ENCODE results near the gene ARPP21.
"Not testable (repeated sequence)": the region's sequence is repeated elsewhere in the genome, so short reads cannot be mapped to it uniquely, and the experiment has no call there.

Gene ARPP21

DNA sequence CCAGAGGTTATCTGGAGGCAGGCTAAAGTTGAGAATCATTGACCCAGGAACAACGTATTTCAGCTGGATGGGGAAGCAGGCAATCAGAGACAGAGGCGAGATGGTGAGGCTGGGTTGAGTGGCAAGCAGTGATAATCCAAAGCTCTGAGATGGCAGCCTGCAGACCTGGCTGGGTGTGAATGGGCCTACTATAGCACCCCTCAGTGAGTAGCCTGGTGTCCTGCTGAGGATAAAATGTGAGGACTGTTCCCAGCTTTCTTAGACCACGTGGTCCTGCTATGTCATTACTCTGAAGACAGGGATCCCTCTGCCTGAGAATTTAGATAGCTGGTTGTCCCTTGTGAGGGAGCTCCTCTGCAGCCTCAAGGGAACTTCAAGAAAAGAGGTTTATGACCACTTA, 141.5 kb downstream of the ARPP21 start:
- DNase-seq (ENCODE audit: low read depth) = no peak

DNA sequence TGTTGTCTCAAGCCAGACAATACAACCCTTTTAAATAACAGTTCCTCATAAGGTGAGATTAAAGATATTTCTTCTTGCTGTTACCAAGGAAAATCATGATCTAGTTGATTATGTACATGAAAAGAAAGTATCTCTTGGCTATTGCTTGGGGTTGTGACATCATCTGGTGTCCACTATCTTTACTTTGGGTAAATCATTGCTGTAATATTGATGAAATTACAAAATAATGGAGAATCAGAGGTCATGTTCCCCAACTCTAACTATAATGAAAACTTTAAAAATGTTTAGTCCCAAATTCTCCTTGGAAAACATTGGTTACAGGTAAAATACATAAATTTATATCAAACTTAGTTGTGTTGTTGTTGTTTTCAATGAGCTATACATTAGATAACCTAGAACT, 142.2 kb downstream of the ARPP21 start:
- no peak for DNase-seq (ENCODE audit: low read depth)

DNA sequence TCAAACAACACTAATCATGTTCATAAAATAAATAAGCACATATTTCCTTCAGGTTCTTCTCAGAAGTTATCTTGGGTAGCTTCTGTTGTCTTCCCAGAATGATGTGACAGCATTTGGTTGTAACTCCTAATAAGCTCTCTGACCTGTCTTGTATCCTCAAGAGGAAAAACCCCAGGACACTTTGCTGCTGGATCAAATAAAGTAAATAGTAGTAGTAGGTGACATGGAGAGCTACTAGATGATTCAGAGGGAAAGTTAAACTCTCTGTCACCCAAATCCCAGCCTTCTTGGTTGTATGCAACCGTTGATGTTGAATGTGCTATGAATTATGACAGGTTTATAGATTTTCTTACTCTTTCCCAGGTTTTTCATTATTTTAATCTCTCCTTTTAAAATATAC, 143.0 kb downstream of the ARPP21 start:
- DNase-seq (ENCODE audit: low read depth) = no peak

DNA sequence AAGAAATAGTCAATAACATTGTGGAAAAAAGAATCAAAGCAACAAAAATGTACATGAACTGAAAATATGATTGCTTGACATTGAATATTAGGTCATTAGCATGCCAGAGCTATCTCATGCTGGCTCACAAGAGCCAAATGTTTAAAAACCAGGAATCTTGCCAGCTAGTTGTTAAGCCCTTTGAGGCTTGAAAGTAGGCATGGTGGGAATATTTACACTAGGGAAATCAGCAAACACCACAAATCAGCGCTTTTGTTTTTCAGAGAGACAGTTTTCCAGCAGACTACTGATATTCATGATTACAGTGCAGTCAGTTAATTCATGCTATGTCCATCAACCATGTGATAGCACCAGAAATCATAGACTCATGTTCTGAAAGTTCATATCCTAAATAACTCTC, 144.8 kb downstream of the ARPP21 start:
- DNase-seq (ENCODE audit: low read depth) = no peak

DNA sequence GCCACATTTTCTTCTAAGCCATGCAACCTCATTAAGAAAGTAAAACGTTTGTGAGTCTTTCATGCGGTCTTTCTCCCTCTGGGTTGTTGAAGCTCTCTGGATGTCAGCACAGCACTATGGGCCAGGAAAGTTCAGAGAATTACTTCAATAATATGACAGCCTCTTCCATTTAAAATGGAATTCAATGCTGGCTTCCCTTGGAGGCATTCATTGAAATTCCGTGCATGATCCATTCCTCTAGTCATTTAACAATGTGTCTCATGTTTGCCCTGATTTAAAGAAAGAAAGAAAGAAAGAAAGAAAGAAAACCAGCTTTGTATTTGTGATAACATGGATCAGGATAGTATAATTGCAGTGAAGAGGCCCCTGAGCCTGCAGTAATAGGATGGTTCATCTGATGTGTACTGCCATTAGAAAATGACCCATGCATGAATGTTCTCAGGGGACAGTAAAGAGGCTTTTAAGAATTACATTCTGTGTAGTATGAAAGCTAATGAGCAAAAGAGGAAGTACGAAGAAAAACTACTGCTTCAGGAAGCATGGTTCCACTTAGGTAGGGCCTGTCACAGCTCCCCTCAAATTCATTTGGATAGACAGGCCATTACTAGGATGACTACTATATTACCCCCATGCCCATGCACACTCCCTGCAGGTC, 146.0 kb downstream of the ARPP21 start:
- DNase-seq (ENCODE audit: low read depth) = no peak

DNA sequence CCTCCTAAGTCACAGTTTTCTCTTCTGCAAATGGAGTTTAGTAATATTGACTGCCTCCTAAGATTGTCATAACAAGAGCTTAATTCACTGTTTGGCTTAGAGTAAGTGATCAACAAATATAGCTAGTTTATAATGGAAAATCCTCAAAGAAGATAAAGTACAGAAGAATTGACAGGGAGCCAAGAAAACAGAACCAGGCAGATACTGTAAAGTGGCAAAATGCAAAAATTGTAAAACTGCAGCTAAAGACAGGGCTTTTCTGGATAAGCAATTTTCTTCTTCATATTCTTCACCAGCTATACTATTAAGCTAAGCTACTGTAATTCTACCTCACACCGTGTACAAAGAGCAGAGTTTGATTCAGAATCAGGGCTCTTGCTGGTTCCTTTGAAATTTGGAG, 148.6 kb downstream of the ARPP21 start:
- no peak for DNase-seq (ENCODE audit: low read depth)

DNA sequence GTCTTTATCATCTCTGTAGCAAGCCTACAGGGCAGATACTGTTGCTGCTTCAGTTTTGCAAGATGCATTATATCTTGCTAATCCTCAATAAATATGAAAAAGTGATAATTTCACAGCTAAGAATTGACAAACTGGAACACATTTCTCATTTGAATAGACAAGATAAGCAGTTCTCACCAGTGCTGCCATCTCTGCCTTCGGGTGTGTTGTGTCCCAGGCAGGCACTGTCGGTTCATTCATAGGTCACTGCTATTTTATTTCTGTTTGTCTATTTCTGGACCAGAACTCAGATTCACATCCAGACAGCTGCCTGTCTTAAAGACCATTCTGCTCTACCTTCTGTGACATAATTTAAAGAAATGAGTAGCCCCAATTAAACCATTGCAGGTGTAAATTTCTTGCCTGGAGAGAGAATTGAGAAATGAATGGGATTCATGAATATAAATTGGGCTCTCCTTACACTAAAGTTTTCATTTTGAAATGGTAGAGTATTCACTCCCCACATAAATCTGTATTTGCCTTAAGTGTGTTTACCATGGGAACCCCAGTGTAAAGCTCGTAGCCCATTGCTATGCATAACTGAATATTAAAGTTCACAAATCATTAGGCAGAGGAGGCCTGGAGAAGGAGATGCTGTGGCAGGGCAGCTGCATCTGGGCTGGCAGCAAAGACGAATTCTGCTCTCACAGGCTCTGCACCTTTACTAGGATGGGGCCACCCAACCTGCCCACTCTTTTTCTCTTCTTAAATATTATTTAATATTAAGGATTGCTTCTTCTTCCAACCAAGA, 149.9 kb downstream of the ARPP21 start:
- no peak for DNase-seq (ENCODE audit: low read depth)

DNA sequence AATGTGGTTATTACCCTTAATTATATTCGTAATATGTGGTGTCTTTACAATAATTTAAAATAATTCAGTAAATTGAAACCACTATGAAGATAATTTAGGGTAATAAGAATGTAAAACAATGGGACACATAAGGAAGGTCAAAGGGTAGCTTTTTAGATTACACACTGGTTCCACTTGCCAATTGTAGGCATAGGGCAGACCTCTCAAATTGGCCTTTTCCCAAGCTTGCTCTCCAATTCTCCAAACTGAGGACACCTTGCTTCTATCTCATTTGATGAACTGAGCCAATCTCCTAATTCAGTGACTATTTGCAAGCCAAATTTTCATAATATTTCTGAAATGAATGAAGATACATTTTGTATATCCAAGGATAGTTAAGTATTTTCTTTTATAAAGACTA, 151.4 kb downstream of the ARPP21 start:
- no peak for DNase-seq (ENCODE audit: low read depth)

DNA sequence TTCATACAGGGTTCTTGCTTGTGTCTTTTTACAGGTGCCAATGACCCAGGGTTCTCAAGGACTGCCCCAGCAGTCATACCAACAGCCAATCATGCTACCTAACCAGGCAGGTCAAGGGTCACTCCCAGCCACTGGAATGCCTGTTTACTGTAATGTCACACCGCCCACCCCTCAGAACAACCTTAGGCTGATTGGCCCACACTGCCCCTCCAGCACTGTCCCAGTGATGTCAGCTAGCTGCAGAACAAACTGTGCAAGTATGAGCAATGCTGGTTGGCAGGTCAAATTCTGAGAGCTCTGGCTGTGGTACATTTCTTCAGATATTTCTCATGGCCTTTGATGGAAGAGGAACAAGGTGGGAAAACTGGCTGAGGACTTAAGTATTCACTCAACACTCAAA, 154.3 kb downstream of the ARPP21 start:
- no peak for DNase-seq (ENCODE audit: low read depth)

DNA sequence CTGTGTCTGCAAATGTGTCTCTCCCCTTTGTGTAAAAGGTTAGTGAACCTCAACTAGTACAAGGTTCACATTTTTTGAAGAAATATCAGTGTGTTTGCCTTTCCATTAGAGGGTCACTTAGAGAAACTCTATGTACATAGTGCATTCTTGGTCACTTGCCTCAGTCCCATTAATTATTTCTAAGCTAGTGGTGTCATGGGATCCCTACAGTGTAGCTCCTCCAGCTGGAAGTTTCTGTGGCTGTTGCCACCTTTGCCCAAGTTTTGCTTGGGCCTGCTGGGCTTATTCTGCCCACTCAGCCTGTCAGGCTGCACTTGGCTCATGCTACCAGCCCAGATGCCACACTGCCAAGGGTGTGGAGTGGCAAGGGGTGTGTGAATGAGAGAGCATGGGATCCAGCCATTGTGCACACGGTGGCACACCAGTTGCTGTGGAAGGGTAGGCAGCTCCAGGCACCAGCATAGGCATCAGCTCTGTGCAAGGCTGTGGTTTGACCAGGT, 161.7 kb downstream of the ARPP21 start:
- no peak for DNase-seq (ENCODE audit: low read depth)

DNA sequence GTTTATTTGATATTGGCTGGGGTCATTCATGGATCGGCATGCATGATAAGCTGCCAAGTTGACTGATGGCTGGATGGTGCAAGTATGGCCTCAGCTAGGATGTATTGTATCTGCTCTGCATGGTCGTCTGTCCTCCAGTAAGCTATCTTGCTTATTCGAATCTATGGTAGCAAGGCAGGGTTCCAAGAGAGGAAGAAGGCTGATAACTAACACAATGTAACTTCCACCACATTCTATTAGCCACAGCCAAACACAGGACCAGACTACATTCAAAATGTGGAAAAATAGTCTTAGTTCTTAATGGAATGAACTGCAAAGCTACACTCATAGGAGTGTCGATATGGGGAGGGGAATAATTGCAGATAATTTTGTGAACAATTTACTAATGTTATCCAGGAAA, 175.2 kb downstream of the ARPP21 start:
- DNase-seq (ENCODE audit: low read depth) = no peak

DNA sequence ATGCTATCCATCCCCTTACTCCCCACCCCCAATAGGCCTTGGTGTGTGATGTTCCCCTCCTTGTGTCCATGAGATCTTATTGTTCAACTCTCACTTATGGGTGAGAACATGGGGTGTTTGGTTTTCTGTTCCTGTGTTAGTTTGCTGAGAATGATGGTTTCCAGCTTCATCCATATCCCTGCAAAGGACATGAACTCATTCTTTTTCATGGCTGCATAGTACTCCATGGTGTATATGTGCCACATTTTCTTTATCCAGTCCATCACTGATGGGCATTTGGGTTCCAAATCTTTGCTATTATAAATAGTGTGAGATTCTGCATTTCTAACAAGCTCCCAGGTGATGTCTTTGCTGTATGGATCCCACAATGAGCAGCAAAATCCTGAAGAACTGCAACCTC, 176.5 kb downstream of the ARPP21 start:
- not testable (repeated sequence) for DNase-seq (ENCODE audit: low read depth)

DNA sequence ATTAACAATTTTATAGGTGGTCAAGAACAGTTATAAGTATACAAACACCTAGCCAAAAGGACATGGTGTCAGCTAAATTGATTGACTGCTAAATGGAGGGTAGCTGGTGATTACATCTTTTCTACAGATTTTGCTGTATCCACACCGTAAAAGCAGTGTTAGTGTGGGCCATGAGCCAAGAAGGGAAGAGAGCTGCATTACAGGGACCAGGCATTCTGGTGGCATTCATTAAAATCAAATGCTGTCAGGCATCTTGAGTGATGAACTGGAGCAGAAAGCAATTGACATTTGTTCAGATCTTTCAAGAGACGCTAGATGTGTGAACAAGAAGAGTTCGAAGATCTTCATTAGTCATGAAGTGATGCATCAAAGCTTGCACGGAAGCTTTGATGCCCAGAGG, 177.9 kb downstream of the ARPP21 start:
- DNase-seq (ENCODE audit: low read depth) = no peak

DNA sequence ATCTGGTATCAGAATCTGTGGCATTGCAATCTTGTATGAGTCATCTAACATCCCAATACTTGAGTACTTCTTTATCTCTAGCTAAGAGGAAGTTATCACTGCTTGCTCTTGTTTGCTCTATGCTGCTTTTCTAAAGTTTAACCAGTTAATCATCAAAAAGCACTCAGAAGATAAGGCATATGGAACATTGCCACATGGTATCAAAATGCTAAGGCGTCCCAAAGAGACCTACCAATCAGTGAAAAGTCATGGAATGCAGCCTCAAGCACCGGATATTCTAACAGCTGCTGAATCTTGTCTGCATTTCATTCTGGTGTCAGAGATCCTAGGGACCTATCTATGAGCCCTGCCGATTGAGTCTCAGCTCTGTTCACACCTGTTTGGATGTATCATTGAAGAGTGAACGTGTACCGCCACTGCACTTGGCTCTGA, 192.8 kb downstream of the ARPP21 start:
- no peak for DNase-seq (ENCODE audit: low read depth)

Data from HS-5 (cell line).